Endothelial cell of umbilical vein (primary cell): ENCODE results near the gene PGD. TPM values are rescaled to one million over a fixed set of nuclear protein-coding genes. Genes with fewer than 3 reads are reported as not detected.
A peak's percentile ranks its signal among the peaks of the same experiment; 100 is the strongest.

Experiments
- BruUV-seq: library from RNA; stranded (reverse); fragments of 400-500 nt; replicated peaks from 2 replicates; lab custom pipeline; 2021; lab: Mats Ljungman, UMichigan
- CTCF ChIA-PET: fragments of 300-600, 350-600 bp; sonication (Branson Sonifier 250); formaldehyde crosslinking; loops from one replicate; lab custom pipeline; 2021; ENCODE audit warnings: antibody characterized with exemption, inconsistent platforms; lab: Charles Lee
- POLR2A ChIA-PET: fragments of 300-600, 350-600 bp; sonication (Branson Sonifier 250); formaldehyde crosslinking; loops from one replicate; lab custom pipeline; 2021; ENCODE audit warnings: antibody characterized with exemption, inconsistent platforms; lab: Charles Lee
- DNase-seq: peaks from one replicate; pipeline ENCODE4 v3.0.0-alpha.2; 2011; ENCODE audit warnings: low read depth, low spot score
- FAIRE-seq: peaks from 2 replicates; lab custom pipeline; 2011; peaks lifted over from hg19 to GRCh38; lab: Jason Lieb, UNC
- H2AFZ ChIP-seq: 2 replicates; pipeline ENCODE4 v1.6.0; 2012; ENCODE audit warnings: low read depth, low read length, control low read depth, inconsistent platforms
- H3K27ac ChIP-seq: 2 replicates; pipeline ENCODE4 v1.5.1; 2011; ENCODE audit warnings: low read depth, mild to moderate bottlenecking, control low read depth, low read length, moderate library complexity; ENCODE audit not compliant: insufficient read depth
- H3K27me3 ChIP-seq, 2 experiments: 2 replicates each; pipeline versions ENCODE4 v1.6.0 to v1.6.1; 2011; ENCODE audit warnings: low read length in 2 of 2, mixed read lengths in 1 of 2; ENCODE audit not compliant: control insufficient read depth in 2 of 2, insufficient read depth in 2 of 2
- H3K36me3 ChIP-seq, 2 experiments: 2 replicates in 1 of 2; 3 replicates in 1 of 2; pipeline ENCODE4 v1.5.1; 2011; ENCODE audit warnings: low read length in 2 of 2, mild to moderate bottlenecking in 1 of 2, moderate library complexity in 1 of 2; ENCODE audit not compliant: control insufficient read depth in 2 of 2, insufficient read depth in 2 of 2; ENCODE audit errors: extremely low read depth in 1 of 2
- H3K4me1 ChIP-seq: 3 replicates; pipeline ENCODE4 v1.5.1; 2011; ENCODE audit warnings: mild to moderate bottlenecking, low read length; ENCODE audit not compliant: control insufficient read depth, insufficient read depth; ENCODE audit errors: extremely low read depth
- H3K4me2 ChIP-seq: 2 replicates; pipeline ENCODE4 v1.6.1; 2011; ENCODE audit warnings: low read length, control low read depth, mixed read lengths; ENCODE audit not compliant: insufficient read depth
- H3K4me3 ChIP-seq, 3 experiments: fragments of 200-600 bp in 1 of 3; sonication (generic), shearing (Covaris generic) in 1 of 3; replicated peaks in 1 of 3; 2 replicates each; pipeline ENCODE4 v1.5.1; 2011 to 2016; ENCODE audit warnings: control low read depth in 3 of 3, low read length in 3 of 3, mild to moderate bottlenecking in 2 of 3, inconsistent platforms in 1 of 3, low read depth in 1 of 3, moderate library complexity in 1 of 3; ENCODE audit not compliant: insufficient read depth in 1 of 3
- H3K79me2 ChIP-seq: 2 replicates; pipeline ENCODE4 v1.6.0; 2012; ENCODE audit warnings: low read length, inconsistent platforms; ENCODE audit not compliant: control insufficient read depth, insufficient read depth
- H3K9ac ChIP-seq: replicated peaks from 2 replicates; pipeline ENCODE3; 2011; ENCODE audit warnings: low read length, control low read depth; ENCODE audit not compliant: insufficient read depth; ENCODE audit errors: extremely low read depth
- H3K9me1 ChIP-seq: replicated peaks from 3 replicates; pipeline ENCODE4 v1.6.0; 2011; ENCODE audit warnings: mild to moderate bottlenecking, low read length; ENCODE audit not compliant: control insufficient read depth, insufficient read depth; ENCODE audit errors: extremely low read depth
- H3K9me3 ChIP-seq: replicated peaks from 2 replicates; pipeline ENCODE4 v1.5.1; 2012; ENCODE audit warnings: low read length, inconsistent platforms; ENCODE audit not compliant: control insufficient read depth, insufficient read depth
- H4K20me1 ChIP-seq: replicated peaks from 2 replicates; pipeline ENCODE3; 2011; ENCODE audit warnings: mild to moderate bottlenecking, low read length; ENCODE audit not compliant: control insufficient read depth, insufficient read depth; ENCODE audit errors: extremely low read depth
- EZH2 ChIP-seq: IDR thresholded peaks from 2 replicates; pipeline ENCODE4 v1.6.1; 2012; ENCODE audit warnings: borderline replicate concordance, low read depth, mild to moderate bottlenecking, moderate library complexity, low read length, inconsistent platforms; ENCODE audit not compliant: severe bottlenecking
- GATA2 ChIP-seq: IDR thresholded peaks from 2 replicates; pipeline ENCODE4 v1.7.0; 2011; ENCODE audit warnings: low read depth, mild to moderate bottlenecking, moderate library complexity, mixed read lengths, low read length; ENCODE audit not compliant: insufficient read length, insufficient read depth
- JUN ChIP-seq: IDR thresholded peaks from 2 replicates; pipeline ENCODE4 v1.6.1; 2011; ENCODE audit warnings: borderline replicate concordance, low read depth; ENCODE audit not compliant: insufficient read length, insufficient read depth
- POLR2A ChIP-seq: IDR thresholded peaks from 2 replicates; pipeline ENCODE4 v1.6.1; 2012; ENCODE audit warnings: low read depth, mild to moderate bottlenecking, control low read depth, low read length
- dilution Hi-C: fragments of 300-500 bp; cut with MboI; formaldehyde crosslinking; loops from one replicate; pipeline ENCODE4 v1.15.0; 2019; ENCODE audit warnings: low sequenced_read_pairs; ENCODE audit not compliant: extremely low pct_ligation_motif_present
- intact Hi-C: fragments of 100-400 bp; cut with micrococcal nuclease; formaldehyde crosslinking; loops from one replicate; pipeline ENCODE4 v1.10.0; 2022
- polyA plus RNA-seq, 4 experiments: library from polyadenylated mRNA; depleted of rRNA in 3 of 4; stranded (reverse) in 3 of 4; unstranded in 1 of 4; fragments of >200 nt; gene quantifications; 2 replicates each; pipeline versions ENCODE4 v1.2.1 to v1.2.3, GENCODE V29; 2011 to 2012; ENCODE audit warnings: missing spikeins in 1 of 4
- total RNA-seq: library from RNA; stranded (reverse); gene quantifications from 2 replicates; pipeline ENCODE4 v1.2.3, GENCODE V29; 2021
- TF ChIP-seq, protein P1 (sequence below), 2 donors: IDR thresholded peaks; 1 replicate in 1 of 2; 2 replicates in 1 of 2; pipeline ENCODE4 v1.5.1; 2011; ENCODE audit warnings: low read length in 2 of 2, mild to moderate bottlenecking in 2 of 2, moderate library complexity in 2 of 2, control low read depth in 1 of 2, inconsistent platforms in 1 of 2, low read depth in 1 of 2; ENCODE audit not compliant: insufficient read depth in 1 of 2; ENCODE audit errors: extremely low read depth in 1 of 2

Gene PGD
- total and polyA plus RNA-seq, 2 donors (not counting 3 experiments of a cell fraction or from before 2014, with no cell fraction given), result 196 to 303 TPM

DNA sequence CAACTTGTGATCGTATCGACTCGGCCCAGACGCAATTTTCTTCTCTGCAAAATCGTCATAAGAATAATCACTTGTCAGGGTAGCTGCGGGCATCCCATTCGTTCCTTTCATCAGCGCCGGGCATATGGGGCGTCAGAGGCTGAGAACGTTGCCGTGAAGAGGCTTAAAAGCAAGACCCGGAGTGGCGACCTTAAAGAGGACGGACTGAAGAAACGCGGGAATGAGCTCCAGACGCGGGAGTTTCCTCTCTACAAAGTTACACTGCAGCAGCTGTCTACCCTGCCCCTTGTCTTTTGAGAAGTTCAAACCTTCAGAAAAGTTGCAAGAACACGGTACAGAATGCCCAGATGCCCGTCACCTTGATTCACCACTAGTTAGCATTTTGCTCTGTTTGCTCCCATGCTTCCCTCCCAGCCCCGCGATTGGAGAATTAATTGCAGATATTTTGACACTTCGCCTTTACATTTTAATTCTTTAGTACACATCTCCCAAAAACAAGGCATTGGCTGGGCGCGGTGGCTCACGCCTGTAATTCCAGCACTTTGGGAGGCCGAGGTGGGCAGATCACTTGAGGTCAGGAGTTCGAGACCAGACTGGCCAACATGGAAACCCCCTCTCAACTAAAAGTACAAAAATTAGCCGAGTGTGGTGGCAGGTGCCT lies 32.3 kb downstream of the PGD start:
- peak overlapping the region; percentile 35 to 67 (median 55) for H3K4me3 ChIP-seq
- dilution Hi-C loops, result no loop called here
- peak overlapping the region; percentile 72 for H3K9ac ChIP-seq
- peak overlapping the region; percentile 87 for H2AFZ ChIP-seq
- TSS peak; percentile 70 for BruUV-seq
- TF ChIP-seq POLR2A (no peak), EZH2 (no peak), GATA2 (no peak), JUN (no peak)
- TF ChIP-seq, protein P1, sequence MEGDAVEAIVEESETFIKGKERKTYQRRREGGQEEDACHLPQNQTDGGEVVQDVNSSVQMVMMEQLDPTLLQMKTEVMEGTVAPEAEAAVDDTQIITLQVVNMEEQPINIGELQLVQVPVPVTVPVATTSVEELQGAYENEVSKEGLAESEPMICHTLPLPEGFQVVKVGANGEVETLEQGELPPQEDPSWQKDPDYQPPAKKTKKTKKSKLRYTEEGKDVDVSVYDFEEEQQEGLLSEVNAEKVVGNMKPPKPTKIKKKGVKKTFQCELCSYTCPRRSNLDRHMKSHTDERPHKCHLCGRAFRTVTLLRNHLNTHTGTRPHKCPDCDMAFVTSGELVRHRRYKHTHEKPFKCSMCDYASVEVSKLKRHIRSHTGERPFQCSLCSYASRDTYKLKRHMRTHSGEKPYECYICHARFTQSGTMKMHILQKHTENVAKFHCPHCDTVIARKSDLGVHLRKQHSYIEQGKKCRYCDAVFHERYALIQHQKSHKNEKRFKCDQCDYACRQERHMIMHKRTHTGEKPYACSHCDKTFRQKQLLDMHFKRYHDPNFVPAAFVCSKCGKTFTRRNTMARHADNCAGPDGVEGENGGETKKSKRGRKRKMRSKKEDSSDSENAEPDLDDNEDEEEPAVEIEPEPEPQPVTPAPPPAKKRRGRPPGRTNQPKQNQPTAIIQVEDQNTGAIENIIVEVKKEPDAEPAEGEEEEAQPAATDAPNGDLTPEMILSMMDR (IDR thresholded peaks at IDR 0.05; ENCODE audit: extremely low read depth in 1 of 2, insufficient read depth in 1 of 2, low read depth in 1 of 2, low read length in 2 of 2), result no peak
- DNase-seq, result no peak
- H3K9me1 ChIP-seq, result no peaks in the 10 kb centered on the region
- intact Hi-C loops, result no loop called here
- no peaks in the 10 kb centered on the region for H3K36me3 ChIP-seq
- no peaks in the 10 kb centered on the region for H3K79me2 ChIP-seq
- H3K4me2 ChIP-seq, result peak overlapping the region; percentile 50
- H3K9me3 ChIP-seq, result no peaks in the 10 kb centered on the region
- peak overlapping the region; percentile 42 for H3K27ac ChIP-seq
- H3K4me1 ChIP-seq, result peaks cover 14% of the 10 kb centered on the region
- ChIA-PET CTCF (interaction anchor here (0.7 to 3.3 kb wide), 19 partner anchors 11 to 439 kb away, joined by 3 to 123 read pairs (median 7); partner anchors contain the start of gene KIF1B), POLR2A (interaction anchor here (0.6 to 0.9 kb wide), 3 partner anchors 33 to 45 kb away, joined by 3 to 12 read pairs (median 3); partner anchors contain the start of genes DFFA and PGD)
- no peaks in the 10 kb centered on the region for H3K27me3 ChIP-seq
- no peaks in the 10 kb centered on the region for H4K20me1 ChIP-seq
- FAIRE-seq, result no peak
